ENCODE measurements around the gene FAAH.

The FAAH gene

GRCh38 chr1:46459315-46459714, 65.2 kb downstream of the FAAH start:
- Histone ChIP-seq H3K9me3 (ENCODE audit: control insufficient read depth, insufficient read depth, low read length) (no peaks in the 10 kb centered on the region), H3K27me3 (ENCODE audit: control insufficient read depth, insufficient read depth, low read length) (peaks cover 2% of the 10 kb centered on the region; the same call in 1 of the 2 replicates), H3K4me1 (ENCODE audit: control insufficient read depth, insufficient read depth, low read length) (no peaks in the 10 kb centered on the region), H3K4me3 (ENCODE audit: low read length) (no peak overlapping the region), H3K36me3 (ENCODE audit: control insufficient read depth, insufficient read depth, low read length) (no peaks in the 10 kb centered on the region), H3K27ac (ENCODE audit: low read length) (no peak overlapping the region)
- no CpG with 5 or more reads among the region's 8 CpGs for WGBS (ENCODE audit: insufficient coverage, insufficient read length)
- DNase-seq (ENCODE audit: low read depth, low spot score) = no peak

GRCh38 chr1:46461017-46461808, 67.1 kb downstream of the FAAH start:
- Histone ChIP-seq H3K9me3 (ENCODE audit: control insufficient read depth, insufficient read depth, low read length) (no peaks in the 10 kb centered on the region), H3K27me3 (ENCODE audit: control insufficient read depth, insufficient read depth, low read length) (peaks cover 7% of the 10 kb centered on the region; the same call in 1 of the 2 replicates), H3K27ac (ENCODE audit: low read length) (no peak overlapping the region), H3K4me1 (ENCODE audit: control insufficient read depth, insufficient read depth, low read length) (no peaks in the 10 kb centered on the region), H3K4me3 (ENCODE audit: low read length) (no peak overlapping the region), H3K36me3 (ENCODE audit: control insufficient read depth, insufficient read depth, low read length) (no peaks in the 10 kb centered on the region)
- no peak for DNase-seq (ENCODE audit: low read depth, low spot score)
- WGBS (ENCODE audit: insufficient coverage, insufficient read length) = no CpG with 5 or more reads among the region's 11 CpGs

GRCh38 chr1:46461809-46462448, 67.8 kb downstream of the FAAH start:
- H3K4me1 ChIP-seq (ENCODE audit: control insufficient read depth, insufficient read depth, low read length) = peaks cover 2% of the 10 kb centered on the region
- no peak for DNase-seq (ENCODE audit: low read depth, low spot score)
- H3K9me3 ChIP-seq (ENCODE audit: control insufficient read depth, insufficient read depth, low read length) = no peaks in the 10 kb centered on the region
- H3K27ac ChIP-seq (ENCODE audit: low read length) = no peak overlapping the region
- H3K4me3 ChIP-seq (ENCODE audit: low read length) = no peak overlapping the region
- H3K27me3 ChIP-seq (ENCODE audit: control insufficient read depth, insufficient read depth, low read length) = peaks cover 8% of the 10 kb centered on the region
- no peaks in the 10 kb centered on the region for H3K36me3 ChIP-seq (ENCODE audit: control insufficient read depth, insufficient read depth, low read length)
- WGBS (ENCODE audit: insufficient coverage, insufficient read length) = no CpG with 5 or more reads among the region's 5 CpGs

All from iPS DF 6.9 (cell line).